CD4-positive, alpha-beta T cell treated with Interferon alpha-2 for 1 hour (primary cell): Measurements from ENCODE around the gene PLOD1.
A peak's percentile ranks its signal among the peaks of the same experiment; 100 is the strongest.
"Not testable (repeated sequence)": the region's sequence is repeated elsewhere in the genome, so short reads cannot be mapped to it uniquely, and the experiment has no call there.

Experiments
- DNase-seq, 2 donors: peaks; one replicate each; pipeline ENCODE4 v3.0.0-alpha.2; 2020 to 2022

PLOD1 gene

DNA sequence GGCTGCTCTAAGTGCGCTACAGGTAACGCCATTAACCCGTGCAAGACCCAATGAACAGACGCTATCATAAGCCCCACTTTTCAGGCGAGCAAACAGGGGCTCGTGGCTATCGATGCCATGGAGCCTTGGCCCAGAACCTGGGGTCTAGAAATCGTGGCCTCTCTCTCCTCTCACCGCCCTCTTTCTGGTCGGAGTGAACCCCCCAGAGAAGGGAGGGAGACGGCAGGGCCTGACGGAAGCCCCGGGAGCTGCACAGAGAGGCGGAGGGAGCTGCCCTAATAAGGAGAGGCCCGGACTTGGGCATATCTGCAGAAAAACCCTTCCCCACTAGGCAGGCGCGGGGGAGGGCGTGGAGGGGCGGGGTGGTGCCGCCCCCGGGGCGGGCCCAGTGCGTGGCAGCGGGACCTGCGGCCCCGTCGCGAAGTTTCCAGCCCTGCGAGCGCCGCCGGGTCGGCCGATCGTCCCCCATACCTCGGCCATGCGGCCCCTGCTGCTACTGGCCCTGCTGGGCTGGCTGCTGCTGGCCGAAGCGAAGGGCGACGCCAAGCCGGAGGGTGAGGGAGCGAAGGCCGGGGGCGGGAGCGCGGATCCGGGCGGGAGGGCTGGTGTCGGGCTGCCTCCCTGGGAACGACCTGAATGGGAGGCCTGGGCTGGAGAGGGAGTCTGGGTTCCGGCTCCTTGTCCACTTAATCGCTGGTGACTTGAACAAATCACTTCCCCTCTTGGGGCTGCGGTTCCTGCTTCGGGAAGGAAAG, at the start of gene PLOD1:
TSS of gene PLOD1 (plus strand) at position 416 of the 755 bp plus-strand sequence. CDS start at position 479, 63 bp downstream.
- peak; percentile 85 to 91 for DNase-seq

DNA sequence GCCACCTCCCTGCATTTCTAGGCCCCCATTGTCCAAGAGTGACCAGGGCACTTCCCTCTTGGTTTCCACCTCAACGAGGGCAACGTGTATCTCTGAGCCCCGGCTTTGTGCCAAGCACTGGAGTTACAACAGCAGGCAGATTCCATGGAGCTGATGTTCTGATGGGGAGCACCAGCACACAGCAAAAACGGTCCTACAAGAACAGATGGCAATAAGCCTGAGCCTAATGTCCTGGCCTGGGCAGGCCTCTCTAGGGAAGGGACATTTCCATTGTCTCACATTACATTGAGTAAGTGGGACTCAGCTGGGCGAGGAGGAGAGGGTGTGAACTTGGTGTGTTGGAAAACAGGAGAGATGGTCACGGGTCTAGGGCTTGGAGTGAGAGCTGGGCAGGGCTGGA, 48.6 kb upstream of the PLOD1 start:
- DNase-seq = no peak

DNA sequence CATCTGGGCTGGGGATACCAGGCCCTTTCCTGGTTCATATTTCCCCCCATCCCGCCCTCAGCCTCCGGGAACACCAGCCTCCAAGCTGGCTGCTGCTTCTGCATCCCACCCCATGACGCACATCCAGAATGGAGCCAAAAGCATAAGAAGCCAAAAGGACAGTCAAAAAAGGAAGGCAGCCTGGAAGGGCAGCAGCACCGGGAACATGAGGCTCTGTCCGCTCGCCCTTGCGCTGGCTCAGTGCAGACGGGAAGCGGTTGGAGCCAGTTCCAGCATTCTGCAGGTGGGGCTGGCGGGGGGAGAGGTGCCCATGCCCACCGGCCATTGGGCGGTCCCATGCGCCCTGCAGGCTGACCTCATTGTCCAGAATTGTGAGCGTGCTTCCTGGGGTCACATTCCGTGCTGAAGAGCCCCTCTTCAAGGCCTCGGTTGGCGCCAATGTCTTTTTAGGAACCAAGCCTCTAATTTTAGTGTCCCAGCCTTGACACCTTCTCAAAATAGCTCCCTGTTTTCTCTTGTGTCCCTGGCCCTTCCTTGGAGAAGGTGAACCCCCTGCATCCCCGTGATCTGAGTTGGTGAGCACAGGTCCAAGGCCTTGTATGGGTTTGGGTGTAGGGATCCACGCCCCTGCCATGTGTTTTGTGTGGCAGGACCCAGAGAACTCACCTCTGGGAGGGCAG, 47.4 kb upstream of the PLOD1 start:
- no peak for DNase-seq

DNA sequence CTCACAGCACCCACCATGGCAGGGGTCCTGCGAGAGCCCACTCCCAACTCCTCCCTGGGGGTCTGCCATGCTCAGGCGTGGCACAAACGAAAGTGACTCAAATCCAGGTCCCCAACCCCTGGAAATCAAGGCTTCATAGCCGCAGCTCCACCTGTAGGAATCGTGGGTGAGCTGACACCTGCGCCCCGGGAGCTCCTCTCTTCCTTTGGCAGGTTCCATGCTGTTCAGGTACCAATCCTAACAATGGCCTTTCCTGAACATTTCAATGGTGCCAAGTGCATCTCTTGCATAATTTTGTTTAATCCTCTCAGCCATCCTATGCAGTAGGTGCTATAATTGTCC, 46.9 kb upstream of the PLOD1 start:
- no peak for DNase-seq

DNA sequence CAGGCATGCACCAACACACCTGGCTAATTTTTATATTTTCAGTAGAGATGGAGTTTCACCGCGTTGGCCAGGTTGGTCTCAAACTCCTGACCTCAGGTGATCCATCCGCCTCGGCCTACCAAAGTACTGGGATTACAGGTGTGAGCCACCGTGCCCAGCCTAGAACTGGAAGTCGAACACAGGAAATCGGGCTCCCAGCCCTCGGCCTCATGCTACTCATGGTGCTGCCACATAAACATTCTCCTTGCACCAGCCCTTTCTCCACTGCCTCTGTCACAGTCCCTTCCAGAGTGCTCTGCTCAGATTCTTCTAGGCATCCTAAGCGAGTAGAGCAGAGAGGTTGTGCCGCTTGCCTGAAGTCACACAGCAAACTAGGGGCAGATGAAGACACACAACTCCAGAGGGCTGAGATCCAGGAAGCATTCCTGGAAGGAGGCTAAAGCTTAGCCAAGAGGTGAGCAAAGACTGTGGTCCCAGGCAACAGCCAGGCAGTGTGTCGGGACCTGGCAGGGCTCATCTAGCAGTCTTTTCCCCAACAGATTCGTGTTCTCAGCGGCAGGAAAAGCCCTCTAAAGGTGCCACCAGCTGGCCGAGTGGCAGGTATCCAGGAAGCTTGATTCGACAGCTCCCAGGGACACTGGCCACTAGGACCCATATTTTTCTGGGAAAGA, 46.2 kb upstream of the PLOD1 start:
- DNase-seq = no peak

DNA sequence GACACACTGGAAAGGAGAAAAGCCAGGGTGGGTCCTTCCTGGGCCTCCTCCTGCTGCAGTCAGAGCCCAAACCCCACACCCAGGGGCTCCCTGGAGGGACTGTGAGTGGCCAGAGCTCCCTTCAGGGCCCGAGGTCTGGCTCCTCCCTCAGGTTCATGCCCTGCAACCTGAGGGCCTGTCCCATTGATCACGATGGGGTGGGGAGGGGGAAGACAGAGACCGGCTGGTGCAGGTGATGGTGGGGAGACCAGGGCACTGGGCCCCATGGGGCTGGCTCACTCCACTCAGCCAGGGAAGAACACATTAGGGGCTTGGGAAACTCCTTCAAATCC, 45.7 kb upstream of the PLOD1 start:
- no peak for DNase-seq

DNA sequence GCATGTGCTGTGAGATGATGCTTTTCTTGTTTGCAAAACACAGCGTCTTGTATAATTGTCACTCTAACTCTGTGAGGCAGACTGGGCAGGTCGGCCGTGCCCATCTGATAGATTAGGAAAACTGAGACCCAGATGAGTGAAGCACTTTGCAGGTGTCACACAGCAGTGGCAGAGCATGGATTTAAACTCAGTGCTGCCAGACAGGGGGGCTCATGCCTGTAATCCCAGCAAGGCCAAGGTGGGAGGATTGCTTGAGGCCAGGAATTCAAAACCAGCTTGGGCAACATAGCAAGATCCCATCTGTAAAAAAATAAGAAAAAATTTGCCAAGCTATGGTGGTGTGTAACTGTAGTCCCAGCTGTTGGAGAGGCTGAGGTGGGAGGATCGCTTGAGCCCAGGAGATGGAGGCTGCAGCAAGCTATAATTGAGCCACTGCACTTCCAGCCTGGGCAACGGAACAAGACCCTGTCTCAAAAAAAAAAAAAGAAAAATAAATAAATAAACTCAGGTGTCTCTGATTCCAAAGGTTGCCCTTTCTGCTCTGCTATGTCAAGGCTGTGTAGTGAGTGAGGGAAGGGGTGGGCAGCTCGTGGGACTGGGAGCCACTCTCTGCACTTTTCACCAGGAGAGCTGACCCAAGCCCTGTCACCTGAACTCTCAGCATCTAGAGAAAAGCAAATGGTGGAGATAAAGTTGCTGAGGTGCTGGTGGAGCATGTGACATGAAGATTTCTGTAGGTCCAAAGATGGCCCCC, 42.9 kb upstream of the PLOD1 start:
- no peak for DNase-seq

DNA sequence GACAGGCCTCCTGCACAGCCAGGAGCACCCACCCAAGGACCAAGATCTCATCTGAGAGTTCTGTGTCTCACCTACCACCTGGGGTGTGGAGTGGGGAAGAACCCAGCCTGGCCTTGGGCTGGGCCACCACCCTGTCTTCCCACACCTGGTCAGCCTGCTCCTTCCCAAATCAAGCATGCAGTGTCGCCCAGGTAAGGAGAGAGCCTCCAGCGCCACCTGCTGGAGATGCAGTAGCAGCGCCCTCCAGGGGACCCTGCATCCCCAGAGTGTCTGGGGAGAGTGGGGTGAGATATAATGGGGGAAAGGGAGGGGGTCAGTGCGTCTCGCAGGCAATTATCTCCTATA, 40.6 kb upstream of the PLOD1 start:
- DNase-seq = peak; percentile 63 to 76

DNA sequence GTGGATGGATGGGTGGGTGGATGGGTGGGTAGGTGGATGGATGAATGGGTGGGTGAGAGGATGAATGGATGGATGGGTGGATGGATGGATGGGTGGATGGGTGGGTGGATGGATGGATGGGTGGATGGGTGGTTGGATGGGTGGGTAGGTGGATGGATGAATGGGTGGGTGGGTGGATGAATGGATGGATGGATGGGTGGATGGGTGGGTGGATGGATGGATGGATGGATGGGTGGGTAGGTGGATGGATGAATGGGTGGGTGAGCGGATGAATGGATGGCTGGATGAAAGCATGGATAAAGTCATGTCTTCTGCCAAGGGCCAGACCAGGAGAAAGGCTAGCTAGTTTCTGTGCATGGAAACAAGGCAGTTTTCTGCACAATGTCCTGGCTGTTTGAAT, 40.0 kb upstream of the PLOD1 start:
- DNase-seq = not testable (repeated sequence)

DNA sequence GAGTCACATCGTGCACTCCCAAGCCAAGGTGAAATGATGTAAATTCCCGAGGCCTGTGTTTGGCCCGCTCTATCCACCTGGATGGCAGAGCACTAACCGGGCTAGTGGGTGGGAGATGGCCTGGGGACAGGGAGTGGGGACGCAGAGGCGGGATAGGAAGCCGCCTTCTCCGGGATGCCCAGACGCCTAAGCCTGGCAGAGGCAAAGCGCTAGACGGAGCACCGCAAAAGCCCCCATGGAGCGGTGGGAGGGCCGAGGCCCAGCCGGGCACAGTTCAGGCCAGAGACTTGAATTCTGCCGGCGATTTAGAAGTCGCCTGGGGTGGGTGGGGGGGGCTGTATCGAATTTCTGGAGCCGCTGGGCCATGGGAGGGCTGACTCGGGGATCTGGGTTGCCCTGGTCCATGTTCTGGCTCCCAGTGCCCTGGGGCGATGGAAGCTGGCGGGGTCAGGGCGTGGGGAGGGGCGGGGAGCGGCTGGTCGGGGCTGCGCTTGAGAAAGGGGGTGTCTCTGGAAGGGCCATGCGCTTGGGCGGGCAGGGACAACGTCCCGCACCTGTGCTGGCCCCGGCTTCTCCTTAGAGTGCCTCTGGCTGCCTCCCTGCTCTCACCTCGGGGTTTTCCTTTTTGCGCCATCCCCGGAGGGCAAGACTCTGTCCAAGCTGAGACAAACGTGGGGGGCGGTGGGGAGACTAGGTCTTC, 36.3 kb upstream of the PLOD1 start:
- DNase-seq = no peak

DNA sequence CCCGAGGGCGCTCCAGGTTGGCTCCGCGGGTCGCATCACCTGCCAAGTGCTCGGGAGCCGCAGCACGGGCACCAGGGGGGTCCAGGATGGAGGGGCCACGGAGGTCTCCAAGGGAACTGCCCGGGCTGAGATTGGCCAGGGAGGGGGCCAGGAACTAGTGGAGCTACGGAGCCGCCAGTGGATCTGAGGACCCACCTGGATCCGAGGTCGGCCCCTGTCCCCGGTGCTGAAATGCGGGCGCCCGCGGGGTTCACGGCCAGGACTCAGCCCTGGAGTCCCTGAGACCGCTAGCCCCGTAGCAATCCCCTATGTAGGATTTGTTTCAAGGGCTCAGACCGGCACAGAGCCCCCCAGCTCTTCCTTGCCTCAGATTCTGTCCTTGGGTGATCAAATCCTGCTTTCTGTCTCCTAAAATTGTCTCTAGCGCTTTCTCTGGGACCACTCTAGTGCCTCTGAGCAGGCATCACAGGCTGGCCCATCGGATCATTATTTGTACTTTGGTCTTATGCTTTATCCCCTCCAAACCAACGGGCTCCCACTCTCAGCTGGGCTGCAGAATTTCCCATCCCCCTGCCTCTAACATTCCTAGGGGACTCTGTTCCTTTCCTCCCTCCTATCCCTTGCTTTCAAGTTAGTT, 35.6 kb upstream of the PLOD1 start:
- peak in 1 of 2 donors; percentile 12 for DNase-seq

DNA sequence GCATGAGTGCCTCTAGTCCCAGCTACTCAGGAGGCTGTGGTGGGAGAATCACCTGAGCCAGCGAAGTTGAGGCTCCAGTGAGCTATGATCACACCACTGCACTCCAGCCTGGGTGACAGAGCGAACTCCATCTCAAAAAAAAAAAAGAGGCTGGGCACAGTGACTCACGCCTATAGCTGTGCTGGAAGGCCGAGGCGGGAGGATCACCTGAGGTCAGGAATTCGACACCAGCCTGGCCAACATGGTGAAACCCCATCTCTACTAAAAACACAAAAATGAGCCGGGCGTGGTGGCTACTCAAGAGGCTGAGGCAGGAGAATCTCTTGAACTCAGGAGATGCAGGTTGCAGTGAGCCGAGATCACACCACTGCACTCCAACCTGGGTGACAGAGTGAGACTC, 33.1 kb upstream of the PLOD1 start:
- DNase-seq = not testable (repeated sequence)

DNA sequence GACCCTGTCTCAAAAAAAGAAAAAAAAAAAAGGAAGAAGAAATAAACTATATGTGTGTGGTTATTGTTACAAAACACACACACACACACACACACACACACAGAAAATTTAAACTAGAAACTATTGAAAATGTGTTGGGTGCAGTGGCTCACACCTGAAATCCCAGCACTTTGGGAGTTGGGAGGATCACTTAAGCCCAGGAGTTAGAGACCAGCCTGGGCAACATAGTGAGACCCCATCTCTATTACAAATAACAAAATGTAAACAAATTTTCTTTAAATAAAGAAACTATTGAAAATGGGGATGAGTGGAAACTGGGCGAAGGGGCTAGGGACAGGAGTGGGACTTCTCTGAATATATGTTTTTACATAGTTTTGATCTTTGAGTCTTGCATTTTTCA, 31.3 kb upstream of the PLOD1 start:
- DNase-seq = no peak

DNA sequence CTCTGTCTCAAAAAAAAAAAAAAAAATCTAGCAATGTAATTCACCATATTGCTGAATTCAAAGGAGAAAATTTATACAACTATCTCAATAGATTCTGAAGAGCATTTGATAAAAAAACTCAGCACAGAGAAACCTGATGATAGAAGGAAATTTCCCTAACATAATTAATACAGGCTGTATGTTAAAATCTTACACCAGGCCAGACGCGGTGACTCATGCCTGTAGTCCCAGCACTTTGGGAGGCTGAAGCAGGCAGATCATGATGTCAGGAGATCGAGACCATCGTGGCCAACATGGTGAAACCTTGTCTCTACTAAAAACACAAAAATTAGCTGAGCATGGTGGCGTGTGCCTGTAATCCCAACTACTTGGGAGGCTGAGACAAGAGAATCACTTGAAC, 30.4 kb upstream of the PLOD1 start:
- not testable (repeated sequence) for DNase-seq

DNA sequence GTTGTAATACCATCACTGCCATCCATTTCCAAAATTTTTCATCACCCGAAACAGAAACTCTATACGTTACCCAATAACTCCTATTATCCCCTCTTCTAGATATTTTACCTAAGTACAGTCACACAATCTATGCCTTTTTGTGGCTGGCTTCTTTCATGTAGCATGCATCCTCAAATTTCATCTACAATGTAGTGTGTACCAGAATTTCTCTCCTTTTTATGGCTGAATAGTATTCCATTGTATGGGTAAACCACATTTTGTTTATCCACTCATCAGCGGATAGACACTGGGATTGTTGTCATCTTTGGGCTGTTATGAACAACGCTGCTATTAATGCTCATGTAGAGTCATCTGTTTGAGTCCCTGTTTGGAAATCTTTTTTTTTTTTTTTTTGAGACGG, 29.5 kb upstream of the PLOD1 start:
- DNase-seq = no peak

DNA sequence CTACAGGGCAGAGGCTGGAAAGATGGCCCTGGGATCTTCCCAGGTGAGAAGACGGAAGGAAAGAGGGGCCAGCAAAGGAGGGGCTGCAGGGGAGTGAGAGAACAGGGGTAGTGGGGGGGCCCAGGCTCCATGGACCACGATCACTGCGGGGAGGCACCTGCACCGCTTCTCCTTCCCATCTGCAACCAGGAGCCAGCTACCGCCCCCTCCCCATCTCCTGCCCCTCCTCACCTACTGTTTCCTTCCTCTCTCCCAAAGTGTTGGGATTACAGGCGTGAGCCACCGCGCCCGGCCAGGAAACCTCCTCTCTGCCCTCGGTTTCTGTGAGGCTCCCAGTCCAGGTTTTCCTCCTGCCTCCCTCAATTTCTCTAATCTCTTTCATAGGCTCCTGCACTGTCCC, 27.6 kb upstream of the PLOD1 start:
- DNase-seq = no peak

DNA sequence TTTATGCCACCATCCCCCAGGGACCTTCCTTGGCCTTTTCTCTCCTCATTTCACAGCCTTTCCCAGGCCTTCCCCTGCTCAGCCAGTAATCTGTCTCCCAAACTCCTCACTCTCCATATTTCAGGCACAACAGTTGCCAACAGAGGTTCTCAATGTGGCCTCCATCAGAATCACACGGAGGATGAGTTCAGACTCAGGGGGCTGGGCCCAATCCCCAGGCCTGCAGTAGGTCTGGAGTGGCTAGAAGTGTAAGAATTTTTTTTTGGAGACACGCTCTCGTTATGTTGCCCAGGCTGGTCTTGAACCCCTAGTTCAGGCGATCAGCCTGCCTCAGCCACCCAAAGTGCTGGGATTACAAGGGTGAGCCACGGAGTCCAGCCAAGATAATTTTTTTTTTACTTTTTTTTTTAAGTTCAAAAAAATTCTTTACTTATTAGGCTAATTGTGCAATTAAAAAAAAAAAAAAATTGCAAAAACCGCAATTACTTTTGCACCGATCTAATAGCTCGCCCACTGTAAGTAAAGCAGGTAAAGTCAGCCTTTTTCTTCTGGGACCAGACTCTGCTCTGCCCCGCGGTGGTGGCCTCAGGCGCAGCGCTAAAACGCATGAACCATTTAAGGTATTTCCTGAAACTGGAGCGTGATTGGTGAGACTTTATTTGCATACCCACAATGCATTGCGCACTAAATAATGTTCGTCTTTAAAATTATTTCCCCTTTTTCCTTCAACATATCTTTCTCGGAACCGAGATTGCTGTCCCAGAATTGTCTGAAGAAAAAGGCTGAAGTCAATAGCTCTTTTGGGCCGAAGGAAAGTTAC, 27.0 kb upstream of the PLOD1 start:
- peak; percentile 96 for DNase-seq

DNA sequence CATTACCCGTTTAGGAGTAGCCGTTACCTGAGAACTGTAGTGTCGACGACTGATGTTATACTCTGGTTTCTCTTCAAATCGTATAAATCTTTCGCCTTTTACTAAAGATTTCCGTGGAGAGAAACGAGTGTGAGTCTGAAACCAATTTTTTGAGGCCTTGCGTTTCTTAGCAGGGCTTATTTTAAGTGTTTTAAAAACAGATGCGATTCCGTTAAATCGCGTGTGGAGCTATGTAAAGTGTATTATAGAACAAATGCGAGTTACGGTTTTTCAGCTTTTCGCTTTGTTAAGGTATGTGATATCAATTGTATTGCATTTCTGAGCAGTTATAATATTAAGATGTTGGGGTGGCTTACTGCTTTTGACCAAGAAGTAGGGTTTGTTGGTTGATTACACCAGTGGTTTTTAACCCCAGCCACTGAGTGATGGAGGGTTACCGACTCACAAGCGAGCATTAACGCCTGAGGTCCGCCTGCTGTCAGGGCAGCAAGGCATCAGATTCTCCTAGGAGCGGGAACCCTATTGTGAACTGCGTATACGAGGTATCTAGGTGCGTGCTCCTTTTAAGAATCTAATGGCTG, 26.3 kb upstream of the PLOD1 start:
- DNase-seq = peak; percentile 82 to 89

DNA sequence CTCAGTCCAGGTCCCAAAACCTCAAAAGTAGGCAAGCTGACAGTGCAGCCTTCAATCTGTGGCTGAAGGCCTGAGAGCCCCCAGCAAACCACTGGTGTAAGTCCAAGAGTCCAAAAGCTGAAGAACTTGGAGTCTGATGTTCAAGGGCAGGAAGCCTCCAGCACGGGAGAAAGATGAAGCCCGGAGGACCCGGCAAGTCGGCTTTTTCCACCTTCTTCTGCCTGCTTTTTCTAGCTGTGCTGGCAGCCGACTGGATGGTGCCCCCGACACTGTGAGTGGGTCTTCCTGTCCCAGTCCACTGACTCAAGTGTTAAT, 23.6 kb upstream of the PLOD1 start:
- not testable (repeated sequence) for DNase-seq

DNA sequence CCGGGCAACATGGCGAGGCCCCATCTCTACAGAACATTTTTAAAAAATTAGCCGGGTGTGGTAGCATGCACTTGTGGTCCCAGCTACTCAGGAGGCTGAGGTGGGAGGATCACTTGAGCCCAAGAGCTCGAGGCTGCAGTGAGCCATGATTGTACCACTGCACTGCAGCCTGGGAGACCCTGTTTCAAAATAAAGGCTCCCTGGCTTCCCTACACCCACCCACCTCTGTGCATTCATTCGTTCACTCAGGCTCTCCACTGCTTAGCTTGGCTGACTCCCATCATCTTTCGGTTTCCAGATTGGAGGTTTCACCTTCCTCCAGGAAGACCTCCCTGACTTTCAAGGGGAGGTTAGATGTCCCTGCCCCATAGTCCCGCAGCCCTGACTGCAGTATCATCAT, 22.5 kb upstream of the PLOD1 start:
- no peak for DNase-seq

DNA sequence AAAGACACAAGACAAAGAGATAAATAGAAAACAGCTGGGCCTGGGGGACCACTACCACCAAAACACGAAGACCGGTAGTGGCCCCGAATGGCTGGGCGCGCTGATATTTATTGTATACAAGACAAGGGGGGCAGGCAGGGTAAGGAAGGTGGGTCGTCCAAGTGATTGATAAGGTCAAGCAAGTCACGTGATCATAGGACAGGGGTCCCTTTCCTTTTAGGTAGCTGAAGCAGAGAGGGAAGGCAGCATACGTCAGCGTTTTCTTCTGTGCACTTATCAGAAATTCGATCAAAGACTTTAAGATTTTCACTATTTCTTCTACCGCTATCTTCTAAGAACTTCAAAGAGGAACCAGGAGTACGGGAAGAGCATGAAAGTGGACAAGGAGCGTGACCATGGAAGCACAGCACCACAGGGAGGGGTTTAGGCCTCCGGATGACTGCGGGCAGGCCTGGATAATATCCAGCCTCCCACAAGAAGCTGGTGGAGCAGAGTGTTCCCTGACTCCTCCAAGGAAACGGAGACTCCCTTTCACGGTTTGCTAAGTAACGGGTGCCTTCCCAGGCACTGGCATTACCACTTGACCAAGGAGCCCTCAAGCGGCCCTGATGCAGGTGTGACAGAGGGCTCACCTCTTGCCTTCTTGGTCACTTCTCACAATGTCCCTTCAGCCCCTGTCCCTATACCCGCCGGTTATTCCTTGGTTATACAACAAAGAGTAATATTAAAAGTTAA, 21.9 kb upstream of the PLOD1 start:
- DNase-seq = not testable (repeated sequence)
